ENCODE data around the gene HTR1D. TPM values are rescaled to one million over a fixed set of nuclear protein-coding genes. Genes with fewer than 3 reads are reported as not detected.

HTR1D gene
- total RNA-seq, 1 experiment from 2014 or later: 3.1 TPM

DNA sequence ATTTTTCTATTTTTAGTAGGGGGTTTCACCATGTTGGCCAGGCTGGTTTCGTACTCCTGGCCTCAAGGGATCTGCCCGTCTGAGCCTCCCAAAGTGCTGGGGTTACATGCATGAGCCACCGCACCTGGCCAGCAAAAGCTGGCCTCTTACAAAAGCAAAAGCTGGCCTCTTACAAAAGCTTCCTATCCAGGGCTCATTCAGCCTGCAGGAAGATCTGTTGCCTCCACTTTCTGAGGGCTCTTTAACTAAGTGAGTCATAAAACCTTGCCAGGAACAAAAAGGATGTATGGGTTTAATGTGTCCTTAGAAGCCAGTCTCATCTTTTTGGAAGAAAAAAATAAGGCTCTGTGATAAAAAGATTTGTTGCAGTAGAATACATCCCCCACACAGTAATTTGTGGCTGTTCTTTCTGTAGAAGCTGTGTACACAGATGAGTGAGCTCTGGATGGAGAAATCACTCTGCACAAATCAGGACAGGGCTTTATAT, 15.0 kb downstream of the HTR1D start:
- H3K23ac ChIP-seq (ENCODE audit: insufficient read length, low read depth, low read length): no peak overlapping the region
- no peak overlapping the region for H2AK5ac ChIP-seq (ENCODE audit: insufficient read length, low read length)
- no peak overlapping the region for H3T11ph ChIP-seq (ENCODE audit: low read length)
- TF ChIP-seq, protein P1, sequence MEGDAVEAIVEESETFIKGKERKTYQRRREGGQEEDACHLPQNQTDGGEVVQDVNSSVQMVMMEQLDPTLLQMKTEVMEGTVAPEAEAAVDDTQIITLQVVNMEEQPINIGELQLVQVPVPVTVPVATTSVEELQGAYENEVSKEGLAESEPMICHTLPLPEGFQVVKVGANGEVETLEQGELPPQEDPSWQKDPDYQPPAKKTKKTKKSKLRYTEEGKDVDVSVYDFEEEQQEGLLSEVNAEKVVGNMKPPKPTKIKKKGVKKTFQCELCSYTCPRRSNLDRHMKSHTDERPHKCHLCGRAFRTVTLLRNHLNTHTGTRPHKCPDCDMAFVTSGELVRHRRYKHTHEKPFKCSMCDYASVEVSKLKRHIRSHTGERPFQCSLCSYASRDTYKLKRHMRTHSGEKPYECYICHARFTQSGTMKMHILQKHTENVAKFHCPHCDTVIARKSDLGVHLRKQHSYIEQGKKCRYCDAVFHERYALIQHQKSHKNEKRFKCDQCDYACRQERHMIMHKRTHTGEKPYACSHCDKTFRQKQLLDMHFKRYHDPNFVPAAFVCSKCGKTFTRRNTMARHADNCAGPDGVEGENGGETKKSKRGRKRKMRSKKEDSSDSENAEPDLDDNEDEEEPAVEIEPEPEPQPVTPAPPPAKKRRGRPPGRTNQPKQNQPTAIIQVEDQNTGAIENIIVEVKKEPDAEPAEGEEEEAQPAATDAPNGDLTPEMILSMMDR (conservative IDR thresholded peaks at IDR 0.05): no peak
- H3K18ac ChIP-seq (ENCODE audit: insufficient read length, low read depth, low read length): no peak overlapping the region
- DNase-seq: no peak
- H2BK15ac ChIP-seq (ENCODE audit: low read depth, low read length): no peak overlapping the region
- H3K56ac ChIP-seq (ENCODE audit: insufficient read length, low read depth, low read length): no peak overlapping the region
- Mint-ChIP-seq H3K4me3 (no peak overlapping the region), H3K36me3 (ENCODE audit: insufficient read depth in 1 of 3, low read depth in 3 of 3) (peaks cover 2 to 10% (median 2%) of the 10 kb centered on the region in 3 experiments; a peak in 5 of 7 replicates), H3K4me1 (0 out of 4 replicates have a peak, but pooled peaks cover 0 to 5% of the 10 kb centered on the region in 2 experiments), H3K27ac (no peak overlapping the region), H3K27me3 (ENCODE audit: low read depth) (peaks cover 3% of the 10 kb centered on the region; the same call in 1 of the 2 replicates), H3K9me3 (no peaks in the 10 kb centered on the region; a peak in 1 of 5 replicates)
- no peaks in the 10 kb centered on the region for H3K79me1 ChIP-seq (ENCODE audit: insufficient read depth, low read depth, low read length, poor library complexity, severe bottlenecking)
- no peak overlapping the region for H2BK120ac ChIP-seq (ENCODE audit: low read depth, low read length, poor library complexity, severe bottlenecking)
- H4K5ac ChIP-seq (ENCODE audit: insufficient read length, low read depth, low read length): no peak overlapping the region
- H3K4ac ChIP-seq (ENCODE audit: low read depth, low read length): no peak overlapping the region
- H2BK12ac ChIP-seq (ENCODE audit: insufficient read length, low read depth, low read length): no peak overlapping the region
- H3K9ac ChIP-seq (ENCODE audit: extremely low read depth, insufficient read length, low read length): no peak overlapping the region
- H3K4me1 ChIP-seq (ENCODE audit: insufficient read depth, low read length): no peaks in the 10 kb centered on the region
- no peak overlapping the region for H4K8ac ChIP-seq (replicated peaks; ENCODE audit: insufficient read length, low read depth, low read length)
- H4K20me1 ChIP-seq (ENCODE audit: control insufficient read depth, insufficient read depth, insufficient read length): no peaks in the 10 kb centered on the region
- no CpG with 5 or more reads among the region's 3 CpGs for whole genome bisulfite sequencing (ENCODE audit: extremely low coverage, insufficient read length, low lambda C conversion rate)
- no peaks in the 10 kb centered on the region for H3K23me2 ChIP-seq (ENCODE audit: insufficient read length, low read depth, low read length, poor library complexity, severe bottlenecking)
- no peak overlapping the region for H2BK5ac ChIP-seq (ENCODE audit: insufficient read length, low read length)
- H2BK20ac ChIP-seq (ENCODE audit: low read depth, low read length, poor library complexity, severe bottlenecking): no peak overlapping the region
- H3K4me2 ChIP-seq (ENCODE audit: insufficient read depth, insufficient read length, low read length): no peak overlapping the region
- no peak overlapping the region for H4K91ac ChIP-seq (ENCODE audit: insufficient read length, low read depth, low read length)
- no peak overlapping the region for H3K27ac ChIP-seq (ENCODE audit: insufficient read length, low read depth, low read length)
- H3K27me3 ChIP-seq (ENCODE audit: insufficient read depth, low read length): no peaks in the 10 kb centered on the region
- H2AFZ ChIP-seq (ENCODE audit: low read length): no peak overlapping the region
- H3K9me3 ChIP-seq (ENCODE audit: control insufficient read depth, low read depth, low read length): no peaks in the 10 kb centered on the region
- H3K14ac ChIP-seq (ENCODE audit: insufficient read depth, low read length): no peak overlapping the region
- H3K79me2 ChIP-seq (ENCODE audit: insufficient read depth, low read length): no peaks in the 10 kb centered on the region

All from H9 (cell line).